K562 (cell line): ENCODE results near the gene TAC3. TPM values are rescaled to one million over a fixed set of nuclear protein-coding genes. Genes with fewer than 3 reads are reported as not detected.
A peak's percentile ranks its signal among the peaks of the same experiment; 100 is the strongest.

ENCODE experiments used
- ARID3A ChIP-seq: IDR thresholded peaks from 2 replicates; pipeline ENCODE4 v1.6.1; 2012; ENCODE audit warnings: low read depth, low read length, improper control_type of control experiment, borderline replicate concordance
- BDP1 ChIP-seq: IDR thresholded peaks from 3 replicates; pipeline ENCODE4 v1.6.1; 2011; ENCODE audit not compliant: insufficient read length, insufficient read depth
- CLOCK ChIP-seq: fragments of 250-450 bp; sonication (Bioruptor Pico); IDR thresholded peaks from 2 replicates; pipeline ENCODE4 v1.4.0; 2020; ENCODE audit warnings: mild to moderate bottlenecking, moderate library complexity, borderline replicate concordance
- EGR1 ChIP-seq: fragments of 450-650 bp; conservative IDR thresholded peaks from 2 replicates; pipeline ENCODE4 v1.6.1; 2017; ENCODE audit warnings: mild to moderate bottlenecking
- HDAC2 ChIP-seq: fragments of 450-650 bp; IDR thresholded peaks from 2 replicates; pipeline ENCODE4 v1.6.1; 2016; ENCODE audit warnings: mild to moderate bottlenecking
- HNRNPLL ChIP-seq: fragments of 200-400 bp; formaldehyde crosslinking; IDR thresholded peaks from 2 replicates; pipeline ENCODE4 v1.6.1; 2017; ENCODE audit warnings: low read length, low read depth, mild to moderate bottlenecking; ENCODE audit not compliant: poor library complexity, severe bottlenecking
- ILK ChIP-seq: fragments of 450-650 bp; IDR thresholded peaks from 2 replicates; pipeline ENCODE4 v1.6.1; 2016; ENCODE audit warnings: missing genetic modification characterization, low read depth, mild to moderate bottlenecking, missing compliant biosample characterization, moderate library complexity, borderline replicate concordance
- KLF16 ChIP-seq: IDR thresholded peaks from 2 replicates; pipeline ENCODE4 v1.6.1; 2016; ENCODE audit warnings: antibody characterized with exemption
- NR2C1 ChIP-seq, 2 experiments: fragments of 450-650 bp; IDR thresholded peaks; 2 replicates each; pipeline ENCODE4 v1.6.1; 2017; ENCODE audit warnings: mild to moderate bottlenecking in 2 of 2, antibody characterized with exemption in 1 of 2, inconsistent platforms in 1 of 2, missing compliant biosample characterization in 1 of 2, missing genetic modification characterization in 1 of 2
- NUFIP1 ChIP-seq: fragments of 450-650 bp; IDR thresholded peaks from 2 replicates; pipeline ENCODE4 v1.6.1; 2018; ENCODE audit not compliant: partially characterized antibody
- RAD21 ChIP-seq, 2 experiments: fragments of 250-450 bp in 1 of 2; fragments of 450-650 bp in 1 of 2; sonication (Bioruptor Pico) in 1 of 2; formaldehyde crosslinking in 1 of 2; IDR thresholded peaks in 1 of 2; conservative IDR thresholded peaks in 1 of 2; 2 replicates each; pipeline versions ENCODE4 v1.4.0 to v1.8.0; 2020 to 2022; ENCODE audit warnings: mild to moderate bottlenecking in 2 of 2, moderate library complexity in 1 of 2
- RCOR1 ChIP-seq, 2 experiments: IDR thresholded peaks; 2 replicates each; pipeline ENCODE4 v1.6.1; 2012; ENCODE audit warnings: low read depth in 2 of 2, low read length in 2 of 2, borderline replicate concordance in 1 of 2, improper control_type of control experiment in 1 of 2
- RFX5 ChIP-seq: IDR thresholded peaks from 2 replicates; pipeline ENCODE4 v1.6.1; 2011; ENCODE audit warnings: low read depth, mild to moderate bottlenecking, improper control_type of control experiment, low read length
- SRF ChIP-seq, 2 experiments: fragments of 250-450, 450-650 bp in 1 of 2; sonication (Bioruptor Pico) in 1 of 2; sonication (generic) in 1 of 2; formaldehyde crosslinking; IDR thresholded peaks; 2 replicates each; pipeline versions ENCODE4 v1.5.0 to v1.5.1; 2020 to 2022; ENCODE audit warnings: mild to moderate bottlenecking in 1 of 2, missing genetic modification reagents in 1 of 2
- U2AF2 ChIP-seq: fragments of 200-400 bp; formaldehyde crosslinking; optimal IDR thresholded peaks from 2 replicates; pipeline ENCODE3; 2017; ENCODE audit warnings: low read depth, mild to moderate bottlenecking, low read length
- ZBTB12 ChIP-seq: fragments of 250-450 bp; sonication (Bioruptor Pico); IDR thresholded peaks from 2 replicates; pipeline ENCODE4 v1.4.0; 2020
- ZBTB17 ChIP-seq: fragments of 450-650 bp; formaldehyde crosslinking; IDR thresholded peaks from 2 replicates; pipeline ENCODE4 v1.4.0; 2020; ENCODE audit warnings: mild to moderate bottlenecking
- ZFPM2 ChIP-seq: fragments of 250-450 bp; sonication (Bioruptor Pico); IDR thresholded peaks from 2 replicates; pipeline ENCODE4 v1.5.1; 2022; ENCODE audit warnings: mild to moderate bottlenecking
- polyA plus RNA-seq, 8 experiments: library from polyadenylated mRNA; depleted of rRNA in 4 of 8; stranded (reverse) in 5 of 8; unstranded in 3 of 8; fragments of >200 nt; fragmentation: Nextera tagmentation in 2 of 8; fragmentation: Illumina TruSeq in 1 of 8; extraction: Ambion mirVana in 2 of 8; extraction: Trizol in 1 of 8; gene quantifications; 2 replicates each; pipeline versions ENCODE4 v1.2.1 to v1.2.3, GENCODE V29; 2011 to 2014; ENCODE audit warnings: inconsistent platforms in 1 of 8, missing spikeins in 1 of 8
- total RNA-seq, 7 experiments: library from RNA; depleted of rRNA in 6 of 7; stranded (reverse); fragments of >200 nt in 6 of 7; fragmentation: Illumina TruSeq in 2 of 7; extraction: Trizol in 2 of 7; gene quantifications; 2 replicates each; pipeline versions ENCODE4 v1.2.1 to v1.2.3, GENCODE V29; 2011 to 2021; ENCODE audit warnings: low replicate concordance in 1 of 7
- TF ChIP-seq, protein P1 (sequence below): fragments of 450-650 bp; conservative IDR thresholded peaks from 2 replicates; pipeline ENCODE4 v1.6.1; 2016; ENCODE audit warnings: missing genetic modification characterization, low read depth, mild to moderate bottlenecking, control low read depth, missing compliant biosample characterization

TAC3 gene
- total and polyA plus RNA-seq, 9 of the 15 experiments (the other 6 are each of a cell fraction or from before 2014, with no cell fraction given) = 0.29 to 2.8 (median 1.4) TPM

- TF ChIP-seq CLOCK (CRISPR knock-in tag) = no peak
- TF ChIP-seq SRF (CRISPR knock-in tag; IDR thresholded peaks at IDR 0.05) = peak in 1 of 2 experiments; percentile 56; a peak in 1 of 4 replicates
- TF ChIP-seq ILK (tag) = peak; percentile 39; the same call in 1 of the 2 replicates
- no peak for TF ChIP-seq RFX5
- no peak for TF ChIP-seq ZFPM2 (CRISPR knock-in tag)
- peak; percentile 33 to 40 for TF ChIP-seq RAD21 (CRISPR knock-in tag; conservative IDR thresholded peaks at IDR 0.05 in 1 of 2, IDR thresholded peaks at IDR 0.05 in 1 of 2)
- TF ChIP-seq BDP1 = no peak
- TF ChIP-seq KLF16 = peak; percentile 98
- TF ChIP-seq RCOR1 (IDR thresholded peaks at IDR 0.05; ENCODE audit: borderline replicate concordance in 1 of 2, low read depth in 2 of 2, low read length in 2 of 2) = peak; percentile 94 to 99
- peak; percentile 96 for TF ChIP-seq EGR1
- peak; percentile 66 for TF ChIP-seq NR2C1 (IDR thresholded peaks at IDR 0.05)
- peak; percentile 69; the same call in 1 of the 2 replicates for TF ChIP-seq NR2C1 (tag; IDR thresholded peaks at IDR 0.05)
- no peak for TF ChIP-seq HNRNPLL
- peak; percentile 99 for TF ChIP-seq HDAC2
- TF ChIP-seq ARID3A = no peak
- peak; percentile 81 for TF ChIP-seq NUFIP1
- no peak for TF ChIP-seq ZBTB17 (CRISPR knock-in tag)
- peak; percentile 63; the same call in 1 of the 2 replicates for TF ChIP-seq ZBTB12
- TF ChIP-seq, protein P1, sequence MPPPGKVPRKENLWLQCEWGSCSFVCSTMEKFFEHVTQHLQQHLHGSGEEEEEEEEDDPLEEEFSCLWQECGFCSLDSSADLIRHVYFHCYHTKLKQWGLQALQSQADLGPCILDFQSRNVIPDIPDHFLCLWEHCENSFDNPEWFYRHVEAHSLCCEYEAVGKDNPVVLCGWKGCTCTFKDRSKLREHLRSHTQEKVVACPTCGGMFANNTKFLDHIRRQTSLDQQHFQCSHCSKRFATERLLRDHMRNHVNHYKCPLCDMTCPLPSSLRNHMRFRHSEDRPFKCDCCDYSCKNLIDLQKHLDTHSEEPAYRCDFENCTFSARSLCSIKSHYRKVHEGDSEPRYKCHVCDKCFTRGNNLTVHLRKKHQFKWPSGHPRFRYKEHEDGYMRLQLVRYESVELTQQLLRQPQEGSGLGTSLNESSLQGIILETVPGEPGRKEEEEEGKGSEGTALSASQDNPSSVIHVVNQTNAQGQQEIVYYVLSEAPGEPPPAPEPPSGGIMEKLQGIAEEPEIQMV (tag) = no peak
- no peak for TF ChIP-seq U2AF2
Observed at GRCh38 chr12:56988207-56988739, 28.1 kb downstream of the TAC3 start (continued).
